ENCODE results near the gene FOXK1.
A peak's percentile ranks its signal among the peaks of the same experiment; 100 is the strongest.
"Not testable (repeated sequence)": the region's sequence is repeated elsewhere in the genome, so short reads cannot be mapped to it uniquely, and the experiment has no call there.

The FOXK1 gene

DNA sequence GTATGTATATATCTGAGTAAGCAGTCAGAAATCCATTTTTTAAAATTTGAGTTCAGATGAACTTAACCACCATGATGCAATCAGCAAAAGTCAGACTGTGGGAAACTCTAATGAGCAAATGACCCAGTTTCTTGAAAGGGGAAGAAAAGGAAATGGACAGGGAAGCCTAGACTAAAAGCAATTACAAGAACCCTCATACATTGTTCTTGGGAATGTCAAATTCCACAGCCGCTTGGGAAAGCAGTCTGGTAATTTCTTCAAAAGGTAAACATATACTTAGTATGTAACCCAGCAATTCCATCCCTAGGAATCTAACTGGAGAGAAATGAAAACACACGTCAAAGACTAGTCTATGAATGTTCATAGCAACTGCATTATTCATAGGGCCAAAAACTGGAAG is 16.4 kb upstream of the FOXK1 start:
- DNase-seq (ENCODE audit: low read depth in 2 of 2, low spot score in 1 of 2) = no peak

GRCh38 chr7:4667776-4668509 is 14.2 kb upstream of the FOXK1 start:
- no peak for DNase-seq (ENCODE audit: low read depth in 2 of 2, low spot score in 1 of 2)

GRCh38 chr7:4668510-4668847 is 13.6 kb upstream of the FOXK1 start:
- no peak for DNase-seq (ENCODE audit: low read depth in 2 of 2, low spot score in 1 of 2)

DNA sequence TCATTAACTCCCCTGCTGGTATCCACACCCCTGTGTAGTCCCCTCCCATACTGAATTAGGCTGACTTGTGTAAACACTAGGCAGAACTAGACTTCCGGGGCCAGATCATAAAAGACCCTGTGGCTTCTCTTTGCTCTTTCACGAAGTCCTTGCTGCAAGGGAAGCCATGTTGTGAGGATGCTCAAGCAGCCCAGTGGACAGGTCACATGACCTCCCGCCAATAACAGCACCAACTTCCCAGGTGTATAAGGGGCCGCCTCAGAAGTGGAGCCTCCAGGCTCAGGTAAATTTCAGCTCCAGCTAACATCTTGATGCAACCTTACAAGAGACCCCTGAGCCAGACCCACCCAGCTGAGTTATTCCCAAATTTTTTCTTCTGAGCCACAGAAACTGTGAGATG is 11.3 kb upstream of the FOXK1 start:
- DNase-seq (ENCODE audit: low read depth in 2 of 2, low spot score in 1 of 2) = no peak

GRCh38 chr7:4675771-4676367 is 6.2 kb upstream of the FOXK1 start:
- no peak for DNase-seq (ENCODE audit: low read depth in 2 of 2, low spot score in 1 of 2)

GRCh38 chr7:4677518-4677917 is 4.6 kb upstream of the FOXK1 start:
- DNase-seq (ENCODE audit: low read depth in 2 of 2, low spot score in 1 of 2) = not testable (repeated sequence)

DNA sequence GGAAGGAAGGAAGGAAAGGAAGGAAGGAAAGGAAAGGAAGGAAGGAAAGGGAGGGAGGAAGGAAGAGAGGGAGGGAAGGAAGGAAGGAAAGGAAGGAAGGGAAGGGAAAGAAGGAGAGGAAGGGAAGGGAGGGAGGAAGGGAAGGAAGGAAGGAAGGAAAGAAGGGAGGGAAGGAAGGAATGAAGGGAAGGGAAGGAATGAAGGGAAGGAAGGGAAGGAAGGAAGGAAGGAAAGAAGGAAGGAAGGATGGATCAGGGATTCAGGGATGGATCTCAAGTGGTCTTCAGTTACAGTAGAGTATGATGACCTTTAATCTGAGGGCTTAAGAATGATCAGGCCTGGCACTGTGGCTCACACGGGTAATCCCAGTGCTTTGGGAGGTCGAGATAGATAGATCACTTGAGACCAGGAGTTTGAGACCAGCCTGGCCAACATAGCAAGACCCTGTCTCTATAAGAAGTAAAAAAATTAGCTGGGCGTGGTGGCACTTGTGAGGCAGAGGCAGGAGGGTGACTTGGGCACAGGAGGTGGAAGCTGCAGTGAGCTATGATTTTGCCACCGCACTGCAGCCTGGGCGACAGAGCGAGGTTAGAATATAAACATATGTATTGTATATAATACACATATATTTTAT is 760 bp upstream of the FOXK1 start:
- DNase-seq (ENCODE audit: low read depth in 2 of 2, low spot score in 1 of 2) = no peak

GRCh38 chr7:4682621-4683042 is 537 bp downstream of the FOXK1 start:
- peak in 1 of 2 donors; percentile 8 for DNase-seq (ENCODE audit: low read depth in 2 of 2, low spot score in 1 of 2)

GRCh38 chr7:4683043-4683883 is 1.2 kb downstream of the FOXK1 start:
- no peak for DNase-seq (ENCODE audit: low read depth in 2 of 2, low spot score in 1 of 2)

GRCh38 chr7:4683884-4684565 is 1.9 kb downstream of the FOXK1 start:
- no peak for DNase-seq (ENCODE audit: low read depth in 2 of 2, low spot score in 1 of 2)

- DNase-seq (ENCODE audit: low read depth in 2 of 2, low spot score in 1 of 2) = no peak
Observed at GRCh38 chr7:4684846-4685245, 2.8 kb downstream of the FOXK1 start.

- DNase-seq (ENCODE audit: low read depth in 2 of 2, low spot score in 1 of 2) = not testable (repeated sequence)
Observed at GRCh38 chr7:4685676-4686075, 3.6 kb downstream of the FOXK1 start.

GRCh38 chr7:4687956-4688355 is 5.9 kb downstream of the FOXK1 start:
- no peak for DNase-seq (ENCODE audit: low read depth in 2 of 2, low spot score in 1 of 2)

DNA sequence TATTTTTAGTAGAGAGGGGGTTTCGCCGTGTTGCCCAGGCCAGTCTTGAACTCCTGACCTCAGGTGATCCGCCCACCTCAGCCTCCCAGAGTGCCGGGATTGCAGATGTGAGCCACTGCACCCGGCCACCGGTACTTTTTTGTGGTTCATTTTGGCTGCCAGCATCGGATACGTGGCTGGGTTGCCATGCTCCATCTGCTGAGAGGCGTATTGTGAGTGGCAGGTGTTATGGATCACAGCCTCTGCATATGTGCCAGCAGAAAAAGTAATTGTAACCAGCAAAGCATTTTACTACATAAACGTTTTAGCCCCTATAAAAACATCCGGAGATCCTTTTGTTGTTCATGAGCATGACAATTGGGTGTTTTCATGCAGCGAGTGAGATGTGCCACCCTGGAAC is 7.1 kb downstream of the FOXK1 start:
- DNase-seq (ENCODE audit: low read depth in 2 of 2, low spot score in 1 of 2) = no peak

- DNase-seq (ENCODE audit: low read depth in 2 of 2, low spot score in 1 of 2) = no peak
Observed at GRCh38 chr7:4689668-4690067, 7.6 kb downstream of the FOXK1 start.

DNA sequence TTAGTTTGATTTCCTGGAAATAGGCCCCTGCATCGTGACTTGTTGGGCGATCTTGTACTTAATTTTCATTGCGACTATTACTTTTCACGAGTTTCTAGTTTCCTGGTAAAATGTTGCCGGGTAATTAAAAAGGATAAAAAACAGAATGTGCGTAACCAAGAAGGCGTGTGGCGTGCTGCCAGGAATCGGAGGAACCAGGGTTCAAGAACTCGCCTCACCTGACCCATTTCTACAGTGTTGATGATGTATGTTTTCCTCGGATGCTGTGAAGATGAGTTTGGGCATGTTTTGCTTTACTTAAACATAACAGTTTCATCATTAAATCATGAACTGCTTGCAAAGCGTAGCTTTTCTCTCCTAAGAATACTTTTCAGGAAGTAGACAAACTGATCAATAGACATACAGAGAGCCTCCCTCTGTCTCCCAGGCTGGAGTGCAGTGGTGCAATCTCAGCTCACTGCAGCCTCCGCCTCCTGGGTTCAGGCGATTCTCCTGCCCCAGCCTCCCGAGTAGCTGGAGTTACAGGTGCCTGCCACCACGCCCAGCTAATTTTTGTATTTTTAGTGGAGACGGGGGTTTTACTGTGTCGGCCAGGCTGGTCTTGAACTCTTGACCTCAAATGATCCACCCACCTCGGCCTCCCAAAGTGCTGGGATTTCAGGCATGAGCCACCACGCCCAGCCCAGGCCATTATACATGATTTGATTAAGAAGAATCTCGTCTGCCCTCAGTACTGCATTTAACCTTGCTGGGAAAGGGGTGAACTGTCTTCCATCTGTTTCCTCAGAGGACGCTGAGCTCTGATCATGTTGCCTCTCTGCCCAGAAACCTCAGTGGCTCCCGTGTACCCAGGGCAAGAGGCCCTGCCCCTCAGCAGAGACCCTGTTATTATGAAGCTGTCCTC is 9.1 kb downstream of the FOXK1 start:
- no peak for DNase-seq (ENCODE audit: low read depth in 2 of 2, low spot score in 1 of 2)

- no peak for DNase-seq (ENCODE audit: low read depth in 2 of 2, low spot score in 1 of 2)
Observed at GRCh38 chr7:4692055-4692454, 10.0 kb downstream of the FOXK1 start.

DNA sequence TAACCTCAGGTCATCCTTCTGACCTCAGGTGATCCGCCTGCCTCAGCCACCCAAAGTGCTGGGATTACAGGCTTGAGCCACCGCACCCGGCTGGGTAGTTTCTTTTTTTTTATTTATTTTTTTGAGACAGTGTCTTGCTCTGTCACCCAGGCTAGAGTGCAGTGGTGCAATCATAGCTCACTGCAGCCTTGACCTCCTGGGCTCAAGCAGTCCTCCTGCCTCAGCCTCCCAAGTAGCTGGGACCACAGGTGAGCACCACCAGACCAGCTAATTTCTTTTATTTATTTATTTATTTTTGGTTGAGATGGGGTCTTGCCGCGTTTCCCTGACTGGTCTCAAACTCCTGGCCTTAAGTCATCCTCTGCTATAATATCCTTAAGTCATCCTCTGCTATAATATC is 10.5 kb downstream of the FOXK1 start:
- DNase-seq (ENCODE audit: low read depth in 2 of 2, low spot score in 1 of 2) = not testable (repeated sequence)

- no peak for DNase-seq (ENCODE audit: low read depth in 2 of 2, low spot score in 1 of 2)
Observed at GRCh38 chr7:4693152-4693551, 11.1 kb downstream of the FOXK1 start.

DNA sequence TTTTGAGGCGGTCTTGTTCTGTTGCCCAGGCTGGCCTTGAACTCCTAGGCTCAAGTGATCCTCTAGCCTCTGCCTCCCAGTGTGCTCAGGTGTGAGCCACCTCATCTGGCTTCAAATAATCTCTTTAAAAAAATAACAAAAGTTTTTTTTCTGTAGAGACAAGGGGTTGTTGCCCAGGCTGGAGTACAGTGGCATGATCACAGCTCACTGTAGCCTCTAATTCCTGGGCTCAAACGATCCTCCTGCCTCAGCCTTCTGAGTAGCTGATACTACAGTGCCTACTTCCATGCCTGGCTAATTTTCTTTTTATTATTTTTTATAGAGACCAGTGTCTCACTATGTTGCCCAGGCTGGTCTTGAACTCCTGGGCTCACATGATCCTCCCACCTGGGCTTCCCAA is 11.7 kb downstream of the FOXK1 start:
- DNase-seq (ENCODE audit: low read depth in 2 of 2, low spot score in 1 of 2) = no peak

Measured in stimulated activated CD8-positive, alpha-beta memory T cell treated with anti-CD3 and anti-CD28 coated beads, Interleukin-4, amount 100 ng/mL, for 1 hour (primary cell).